ENCODE results near the gene HAGHL. TPM values are rescaled to one million over a fixed set of nuclear protein-coding genes. Genes with fewer than 3 reads are reported as not detected.
"Not testable (repeated sequence)": the region's sequence is repeated elsewhere in the genome, so short reads cannot be mapped to it uniquely, and the experiment has no call there.

Gene HAGHL
- total and polyA plus RNA-seq, 12 donors: 0.35 to 63.5 (median 6.0) TPM; not detected in 1

DNA sequence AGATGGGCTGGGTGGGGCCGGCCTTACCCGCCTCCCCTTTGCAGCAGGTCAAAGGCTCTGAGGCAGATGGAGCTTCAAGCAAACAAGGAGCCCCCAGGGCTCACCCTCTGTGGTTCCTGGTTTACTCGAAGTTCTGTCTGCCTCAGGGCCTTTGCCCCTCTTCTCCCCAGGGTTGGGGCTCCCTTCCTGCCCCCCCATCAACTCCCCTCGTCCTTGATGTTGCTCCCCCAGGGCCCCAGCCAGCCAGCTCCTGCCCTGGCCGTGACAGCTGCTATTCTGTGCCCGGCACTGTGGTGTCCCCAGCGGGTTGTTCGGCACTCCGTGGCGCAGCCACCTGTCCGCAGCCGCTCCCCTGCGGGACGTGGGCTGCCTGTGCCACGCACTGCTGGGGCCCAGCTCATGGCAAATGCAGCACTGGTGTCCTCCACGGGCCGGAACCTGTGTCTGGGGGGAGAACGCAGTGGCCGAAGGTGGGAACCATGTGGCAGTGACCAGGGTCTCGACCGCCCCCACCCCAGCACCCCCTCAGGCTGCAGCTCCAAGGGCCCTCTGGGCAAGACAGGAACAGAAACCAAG is 16.3 kb upstream of the HAGHL start:
- DNase-seq: no peak
- TF ChIP-seq CTCF (IDR thresholded peaks at IDR 0.05) (no peak), POLR2A (IDR thresholded peaks at IDR 0.05) (no peak)

GRCh38 chr16:711084-711483 is 15.8 kb upstream of the HAGHL start:
- Histone ChIP-seq H3K27me3 (peaks cover 16% of the 10 kb centered on the region), H3K27ac (peak overlapping the region in 1 of 5 donors; percentile 60), H3K4me1 (replicated peaks in 1 of 2) (peaks cover 11 to 15% of the 10 kb centered on the region in 2 donors), H3K4me3 (no peak overlapping the region), H3K36me3 (replicated peaks in 1 of 2) (no peaks in the 10 kb centered on the region), H3K9me3 (replicated peaks in 1 of 3) (no peaks in the 10 kb centered on the region)
- intact Hi-C loops (cut with DNase I): loop anchor here (5.0 to 10.0 kb wide), 3 partner anchors 76 to 346 kb away; partner anchors contain the start of genes CHTF18 (in 1 of the 2) and RPUSD1 (in 1 of the 2)
- no peak for DNase-seq
- no peak for TF ChIP-seq CTCF (IDR thresholded peaks at IDR 0.05)
- TF ChIP-seq POLR2A (IDR thresholded peaks at IDR 0.05): no peak
- 55 to 70% (median 63%) methylated on average over 4 to 12 of the region's 12 CpGs for WGBS, 4 donors

More for the DNA sequence above, 16.3 kb upstream of the HAGHL start:
- Histone ChIP-seq H3K4me3 (no peak overlapping the region), H3K9me3 (replicated peaks in 1 of 3) (no peaks in the 10 kb centered on the region), H3K27me3 (peaks cover 17% of the 10 kb centered on the region), H3K36me3 (replicated peaks in 1 of 2) (no peaks in the 10 kb centered on the region), H3K27ac (peak overlapping the region in 1 of 5 donors; percentile 60), H3K4me1 (replicated peaks in 1 of 2) (peaks cover 6 to 11% of the 10 kb centered on the region in 2 donors)
- intact Hi-C loops (cut with DNase I): loop anchor here (5.0 to 10.0 kb wide), 3 partner anchors 77 to 347 kb away; partner anchors contain the start of genes CHTF18 (in 1 of the 2) and RPUSD1 (in 1 of the 2)
- WGBS, 4 donors: 22 to 60% (median 58%) methylated on average over 6 to 21 of the region's 21 CpGs

GRCh38 chr16:711548-712320 is 15.2 kb upstream of the HAGHL start:
- Histone ChIP-seq H3K4me1 (replicated peaks in 1 of 2) (peaks cover 16 to 22% of the 10 kb centered on the region in 2 donors), H3K27ac (peak overlapping the region in 1 of 5 donors; percentile 60), H3K27me3 (peaks cover 15% of the 10 kb centered on the region), H3K36me3 (replicated peaks in 1 of 2) (no peaks in the 10 kb centered on the region), H3K4me3 (no peak overlapping the region), H3K9me3 (replicated peaks in 1 of 3) (no peaks in the 10 kb centered on the region)
- 9 to 24% (median 10%) methylated on average over 12 to 25 of the region's 25 CpGs for WGBS, 4 donors
- TF ChIP-seq CTCF (IDR thresholded peaks at IDR 0.05): peak; percentile 76 to 97 (median 90)
- no peak for TF ChIP-seq POLR2A (IDR thresholded peaks at IDR 0.05)
- intact Hi-C loops (cut with DNase I): loop anchor here (5.0 to 10.0 kb wide), 3 partner anchors 76 to 346 kb away; partner anchors contain the start of genes CHTF18 (in 1 of the 2) and RPUSD1 (in 1 of the 2)
- DNase-seq: peak; percentile 73 to 90 (median 81)

DNA sequence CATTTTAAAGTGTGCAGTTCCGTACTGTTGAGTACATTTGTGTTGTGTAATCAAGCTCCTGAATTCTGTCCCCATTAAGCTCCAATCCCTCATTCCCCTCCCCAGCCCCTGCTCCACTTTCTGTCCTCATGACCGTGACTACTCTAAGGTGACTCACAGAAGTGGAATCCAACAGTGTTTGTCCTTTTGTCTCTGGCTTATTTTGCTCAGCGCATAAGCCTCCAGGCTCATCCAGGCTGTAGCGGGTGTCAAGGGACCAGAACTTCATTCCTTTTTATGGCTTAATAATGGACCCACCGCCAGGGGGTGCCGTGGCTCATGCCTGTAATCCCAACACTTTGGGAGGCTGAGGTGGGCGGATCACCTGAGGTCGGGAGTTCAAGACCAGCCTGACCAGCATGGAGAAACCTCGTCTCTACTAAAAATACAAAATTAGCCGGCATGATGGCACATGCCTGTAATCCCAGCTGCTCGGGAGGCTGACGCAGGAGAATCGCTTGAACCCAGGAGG is 14.1 kb upstream of the HAGHL start:
- intact Hi-C loops (cut with DNase I): loop anchor here (5.0 to 10.0 kb wide), 3 partner anchors 75 to 345 kb away; partner anchors contain the start of genes CHTF18 (in 1 of the 2) and RPUSD1 (in 1 of the 2)
- H3K4me3 ChIP-seq; H3K9me3 ChIP-seq (replicated peaks in 1 of 3); H3K36me3 ChIP-seq (replicated peaks in 1 of 2): not testable (repeated sequence)
- DNase-seq: peak in 6 of 7 donors; percentile 69 to 90 (median 80)
- TF ChIP-seq POLR2A (IDR thresholded peaks at IDR 0.05) (peak in 1 of 2 donors; percentile 46), CTCF (IDR thresholded peaks at IDR 0.05) (peak in 5 of 6 experiments; percentile 39 to 64 (median 54))
- Histone ChIP-seq H3K4me1 (replicated peaks in 1 of 2) (peaks cover 16 to 26% of the 10 kb centered on the region in 2 donors), H3K27ac (peak overlapping the region in 3 of 5 donors; percentile 22 to 81 (median 47)), H3K27me3 (peaks cover 14% of the 10 kb centered on the region)
- 39 to 46% (median 44%) methylated on average over 11 to 13 of the region's 13 CpGs for WGBS, 4 donors

All from adrenal gland (tissue), 12 donors.